Calu3 (cell line): ENCODE data around the gene NGEF. TPM values are rescaled to one million over a fixed set of nuclear protein-coding genes. Genes with fewer than 3 reads are reported as not detected.

Experiments
- BruUV-seq: library from RNA; stranded (reverse); fragments of 400-500 nt; replicated peaks from 2 replicates; lab custom pipeline; 2021; lab: Mats Ljungman, UMichigan
- CTCF ChIA-PET: fragments of 300-600 bp; sonication (Branson Sonifier 250); formaldehyde crosslinking; loops from one replicate; lab custom pipeline; 2022; ENCODE audit warnings: antibody characterized with exemption; lab: Charles Lee
- DNase-seq: peaks from one replicate; pipeline ENCODE4 v3.0.0; 2022
- H3K27ac Mint-ChIP-seq: one replicate; pipeline ENCODE4 v1.8.0; 2022; ENCODE audit warnings: mixed read lengths; ENCODE audit not compliant: unreplicated experiment
- H3K27me3 Mint-ChIP-seq: one replicate; pipeline ENCODE4 v1.8.0; 2022; ENCODE audit warnings: mixed read lengths; ENCODE audit not compliant: unreplicated experiment
- H3K36me3 Mint-ChIP-seq: one replicate; pipeline ENCODE4 v1.8.0; 2022; ENCODE audit warnings: mild to moderate bottlenecking, moderate library complexity, mixed read lengths; ENCODE audit not compliant: insufficient read depth, unreplicated experiment
- H3K4me1 Mint-ChIP-seq: one replicate; pipeline ENCODE4 v1.8.0; 2022; ENCODE audit warnings: mild to moderate bottlenecking, low read depth, mixed read lengths; ENCODE audit not compliant: unreplicated experiment
- H3K4me3 Mint-ChIP-seq: one replicate; pipeline ENCODE4 v1.8.0; 2022; ENCODE audit warnings: mild to moderate bottlenecking, low read depth, moderate library complexity, mixed read lengths; ENCODE audit not compliant: unreplicated experiment
- H3K9me3 Mint-ChIP-seq: one replicate; pipeline ENCODE4 v1.8.0; 2022; ENCODE audit warnings: low read depth, mixed read lengths; ENCODE audit not compliant: unreplicated experiment
- CTCF ChIP-seq: fragments of 200-600 bp; IDR thresholded peaks from one replicate; pipeline ENCODE4 v1.8.0; 2022; ENCODE audit warnings: antibody characterized with exemption; ENCODE audit not compliant: unreplicated experiment
- intact Hi-C: fragments of 100-400 bp; cut with micrococcal nuclease; formaldehyde crosslinking; loops from one replicate; pipeline ENCODE4 v1.10.0; 2022; ENCODE audit not compliant: unreplicated experiment
- total RNA-seq: library from RNA; stranded (reverse); gene quantifications from 2 replicates; pipeline ENCODE4 v1.2.3, GENCODE V29; 2022

The NGEF gene
- total RNA-seq, 1 experiment from 2014 or later: 1.7 TPM

DNA sequence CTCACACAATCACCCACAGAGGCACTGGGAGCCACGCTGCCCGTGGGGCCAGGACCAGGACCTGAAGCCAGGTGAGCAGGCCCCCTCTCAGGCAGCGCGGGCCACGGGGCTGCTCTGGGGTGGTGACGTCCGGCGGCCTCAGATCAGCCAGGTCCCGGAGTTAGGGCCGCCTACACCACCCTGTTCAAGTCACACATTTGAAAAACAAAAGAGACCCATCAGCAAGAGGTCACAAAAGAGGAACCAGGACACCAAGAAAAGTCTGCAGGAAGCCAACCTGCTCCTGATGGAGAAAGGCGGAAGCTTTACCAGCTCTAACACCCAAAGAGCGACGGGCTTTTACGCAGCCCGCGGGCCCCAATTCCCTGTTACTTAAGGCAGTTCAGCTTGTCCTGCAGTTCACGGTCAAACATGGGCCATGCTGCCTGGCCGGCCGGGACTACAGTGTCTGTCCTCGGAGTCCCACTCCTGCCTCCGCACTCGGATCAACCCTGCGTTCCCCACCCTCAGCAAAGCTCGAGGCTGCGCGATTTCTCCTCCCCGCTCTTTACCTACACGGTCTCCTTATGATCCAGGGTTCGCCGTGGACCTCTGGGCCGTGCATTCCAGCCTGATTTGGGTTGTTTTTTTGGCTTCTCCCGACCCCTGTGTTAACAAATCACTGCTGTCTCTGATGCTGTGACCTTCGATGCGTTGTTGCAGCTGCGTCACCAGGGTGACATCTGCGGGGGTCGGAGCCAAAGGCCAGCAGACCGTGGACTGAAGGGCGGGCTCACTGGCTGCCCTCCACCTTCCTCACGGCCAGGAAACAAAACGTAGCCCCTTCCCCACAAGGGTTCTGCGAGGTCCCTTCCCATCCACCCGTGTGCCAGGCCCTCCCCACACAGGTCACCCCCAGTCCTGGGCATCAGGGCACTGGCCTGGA is 112.0 kb downstream of the NGEF start:
- no peaks in the 10 kb centered on the region for H3K36me3 Mint-ChIP-seq
- H3K4me1 Mint-ChIP-seq: no peaks in the 10 kb centered on the region
- DNase-seq: no peak
- BruUV-seq: no TSS peak
- H3K4me3 Mint-ChIP-seq: no peak overlapping the region
- CTCF ChIA-PET: no interaction called here
- H3K27me3 Mint-ChIP-seq: no peaks in the 10 kb centered on the region
- H3K27ac Mint-ChIP-seq: no peak overlapping the region
- no peak for TF ChIP-seq CTCF
- H3K9me3 Mint-ChIP-seq: no peaks in the 10 kb centered on the region
- intact Hi-C loops: no loop called here

- TF ChIP-seq CTCF: no peak
- H3K9me3 Mint-ChIP-seq: no peaks in the 10 kb centered on the region
- CTCF ChIA-PET: no interaction called here
- H3K36me3 Mint-ChIP-seq: no peaks in the 10 kb centered on the region
- BruUV-seq: no TSS peak
- H3K4me1 Mint-ChIP-seq: no peaks in the 10 kb centered on the region
- H3K27me3 Mint-ChIP-seq: no peaks in the 10 kb centered on the region
- H3K4me3 Mint-ChIP-seq: no peak overlapping the region
- intact Hi-C loops: no loop called here
- no peak overlapping the region for H3K27ac Mint-ChIP-seq
- DNase-seq: no peak
Measured at GRCh38 chr2:232898592-232899543, 114.2 kb downstream of the NGEF start.

GRCh38 chr2:232897598-232898408 is 115.3 kb downstream of the NGEF start:
- DNase-seq: no peak
- H3K4me1 Mint-ChIP-seq: no peaks in the 10 kb centered on the region
- intact Hi-C loops: no loop called here
- no peaks in the 10 kb centered on the region for H3K36me3 Mint-ChIP-seq
- CTCF ChIA-PET: no interaction called here
- BruUV-seq: no TSS peak
- no peaks in the 10 kb centered on the region for H3K27me3 Mint-ChIP-seq
- no peak for TF ChIP-seq CTCF
- H3K4me3 Mint-ChIP-seq: no peak overlapping the region
- H3K27ac Mint-ChIP-seq: no peak overlapping the region
- no peaks in the 10 kb centered on the region for H3K9me3 Mint-ChIP-seq
